GM21576 (cell line): ENCODE data around the gene TRIP11.
"Not testable (repeated sequence)": the region's sequence is repeated elsewhere in the genome, so short reads cannot be mapped to it uniquely, and the experiment has no call there.

Experiments used
- ATAC-seq: cut with Tn5 transposase; IDR thresholded peaks from one replicate; pipeline ENCODE4 v1.9.1; 2021; ENCODE audit warnings: mild to moderate bottlenecking, moderate library complexity; ENCODE audit not compliant: unreplicated experiment

The TRIP11 gene

GRCh38 chr14:92039719-92040430, at the start of gene TRIP11:
TRIP11 (minus strand) TSS chr14:92040059; CDS start chr14:92039685, 374 bp downstream.
- peak; percentile 97 for ATAC-seq

- ATAC-seq, result no peak
Measured at GRCh38 chr14:92088494-92088893, 48.6 kb upstream of the TRIP11 start.

GRCh38 chr14:92074555-92074954, 34.7 kb upstream of the TRIP11 start:
- ATAC-seq, result no peak

GRCh38 chr14:92058006-92058917, 18.4 kb upstream of the TRIP11 start:
- ATAC-seq, result no peak

GRCh38 chr14:92049781-92050180, 9.9 kb upstream of the TRIP11 start:
- ATAC-seq, result no peak

GRCh38 chr14:92049221-92049620, 9.4 kb upstream of the TRIP11 start:
- ATAC-seq, result not testable (repeated sequence)

- not testable (repeated sequence) for ATAC-seq
Measured at GRCh38 chr14:92045904-92046303, 6.0 kb upstream of the TRIP11 start.

GRCh38 chr14:92041766-92042165, 1.9 kb upstream of the TRIP11 start:
- ATAC-seq, result not testable (repeated sequence)

GRCh38 chr14:92041203-92041602, 1.3 kb upstream of the TRIP11 start:
- ATAC-seq, result no peak

- no peak for ATAC-seq
Measured at GRCh38 chr14:92040431-92041051, 682 bp upstream of the TRIP11 start.

- peak; percentile 5 for ATAC-seq
Measured at GRCh38 chr14:92039063-92039718, 668 bp downstream of the TRIP11 start.

- no peak for ATAC-seq
Measured at GRCh38 chr14:92037989-92038388, 1.9 kb downstream of the TRIP11 start.

- no peak for ATAC-seq
Measured at GRCh38 chr14:92035890-92036289, 4.0 kb downstream of the TRIP11 start.

- ATAC-seq, result no peak
Measured at GRCh38 chr14:92033906-92034687, 5.8 kb downstream of the TRIP11 start.

- no peak for ATAC-seq
Measured at GRCh38 chr14:92033433-92033832, 6.4 kb downstream of the TRIP11 start.

- ATAC-seq, result no peak
Measured at GRCh38 chr14:92026548-92027190, 13.2 kb downstream of the TRIP11 start.

- ATAC-seq, result no peak
Measured at GRCh38 chr14:92022036-92022435, 17.8 kb downstream of the TRIP11 start.

GRCh38 chr14:92021523-92021922, 18.3 kb downstream of the TRIP11 start:
- no peak for ATAC-seq

GRCh38 chr14:92014040-92014439, 25.8 kb downstream of the TRIP11 start:
- no peak for ATAC-seq
